Measurements from ENCODE around the gene LARP4B. TPM values are rescaled to one million over a fixed set of nuclear protein-coding genes. Genes with fewer than 3 reads are reported as not detected.

Gene LARP4B
- polyA plus RNA-seq, 12 donors: 47.1 to 99.8 (median 66.7) TPM; not detected in 1

- no peak for DNase-seq
Measured at GRCh38 chr10:929960-930624, 1.4 kb downstream of the LARP4B start.

- no peak for DNase-seq
Measured at GRCh38 chr10:927131-927530, 4.4 kb downstream of the LARP4B start.

GRCh38 chr10:926075-926698, 5.3 kb downstream of the LARP4B start:
- DNase-seq: no peak

GRCh38 chr10:924524-924859, 7.0 kb downstream of the LARP4B start:
- DNase-seq: no peak

- DNase-seq: no peak
Measured at GRCh38 chr10:923844-924523, 7.5 kb downstream of the LARP4B start.

- DNase-seq: no peak
Measured at GRCh38 chr10:921471-922414, 9.8 kb downstream of the LARP4B start.

- no peak for DNase-seq
Measured at GRCh38 chr10:920450-920849, 11.1 kb downstream of the LARP4B start.

GRCh38 chr10:919481-919880, 12.0 kb downstream of the LARP4B start:
- no peak for DNase-seq

GRCh38 chr10:917999-918398, 13.5 kb downstream of the LARP4B start:
- no peak for DNase-seq

- no peak for DNase-seq
Measured at GRCh38 chr10:917416-917720, 14.1 kb downstream of the LARP4B start.

- DNase-seq: no peak
Measured at GRCh38 chr10:916716-917415, 14.6 kb downstream of the LARP4B start.

GRCh38 chr10:909831-910230, 21.7 kb downstream of the LARP4B start:
- no peak for DNase-seq

GRCh38 chr10:905972-906371, 25.5 kb downstream of the LARP4B start:
- no peak for DNase-seq

- no peak for DNase-seq
Measured at GRCh38 chr10:905503-905902, 26.0 kb downstream of the LARP4B start.

GRCh38 chr10:904403-904802, 27.1 kb downstream of the LARP4B start:
- no peak for DNase-seq

GRCh38 chr10:898141-898540, 33.4 kb downstream of the LARP4B start:
- DNase-seq: no peak

GRCh38 chr10:896982-897381, 34.5 kb downstream of the LARP4B start:
- DNase-seq: no peak

GRCh38 chr10:895324-895723, 36.2 kb downstream of the LARP4B start:
- DNase-seq: no peak

- DNase-seq: no peak
Measured at GRCh38 chr10:878895-879294, 52.6 kb downstream of the LARP4B start.

- DNase-seq: no peak
Measured at GRCh38 chr10:878333-878759, 53.2 kb downstream of the LARP4B start.

- DNase-seq: no peak
Measured at GRCh38 chr10:876438-876837, 55.1 kb downstream of the LARP4B start.

- DNase-seq: no peak
Measured at GRCh38 chr10:873020-873419, 58.5 kb downstream of the LARP4B start.

All from muscle of arm (tissue), 12 donors.